ENCODE data around the gene CCDC30.

CCDC30 gene

DNA sequence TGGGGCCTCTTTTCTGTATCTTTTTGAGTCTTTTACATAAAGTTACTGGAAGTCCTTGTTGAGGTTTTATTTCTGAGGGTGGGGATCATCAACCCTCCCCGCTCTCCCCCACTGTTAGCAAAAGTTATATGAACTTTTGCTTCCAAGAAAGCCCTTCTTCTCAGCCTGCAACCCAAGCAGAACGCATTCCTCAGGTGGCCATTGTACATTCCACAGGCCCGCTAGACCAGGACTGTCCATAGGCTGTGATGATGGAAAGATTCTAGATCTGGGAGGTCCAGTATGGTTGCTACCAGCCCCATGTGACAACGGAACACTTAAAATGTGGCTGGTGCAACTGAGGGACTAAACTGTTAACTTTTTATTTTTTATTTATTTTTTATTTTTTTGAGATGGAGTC is 207.3 kb downstream of the CCDC30 start:
- Mint-ChIP-seq H3K27ac (peak overlapping the region; percentile 34), H3K4me1 (no peaks in the 10 kb centered on the region), H3K9me3 (no peaks in the 10 kb centered on the region), H3K27me3 (ENCODE audit: low read depth, poor library complexity) (no peaks in the 10 kb centered on the region), H3K4me3 (no peak overlapping the region), H3K36me3 (ENCODE audit: low read depth) (peaks cover 62% of the 10 kb centered on the region)
- TF ChIP-seq, protein P1, sequence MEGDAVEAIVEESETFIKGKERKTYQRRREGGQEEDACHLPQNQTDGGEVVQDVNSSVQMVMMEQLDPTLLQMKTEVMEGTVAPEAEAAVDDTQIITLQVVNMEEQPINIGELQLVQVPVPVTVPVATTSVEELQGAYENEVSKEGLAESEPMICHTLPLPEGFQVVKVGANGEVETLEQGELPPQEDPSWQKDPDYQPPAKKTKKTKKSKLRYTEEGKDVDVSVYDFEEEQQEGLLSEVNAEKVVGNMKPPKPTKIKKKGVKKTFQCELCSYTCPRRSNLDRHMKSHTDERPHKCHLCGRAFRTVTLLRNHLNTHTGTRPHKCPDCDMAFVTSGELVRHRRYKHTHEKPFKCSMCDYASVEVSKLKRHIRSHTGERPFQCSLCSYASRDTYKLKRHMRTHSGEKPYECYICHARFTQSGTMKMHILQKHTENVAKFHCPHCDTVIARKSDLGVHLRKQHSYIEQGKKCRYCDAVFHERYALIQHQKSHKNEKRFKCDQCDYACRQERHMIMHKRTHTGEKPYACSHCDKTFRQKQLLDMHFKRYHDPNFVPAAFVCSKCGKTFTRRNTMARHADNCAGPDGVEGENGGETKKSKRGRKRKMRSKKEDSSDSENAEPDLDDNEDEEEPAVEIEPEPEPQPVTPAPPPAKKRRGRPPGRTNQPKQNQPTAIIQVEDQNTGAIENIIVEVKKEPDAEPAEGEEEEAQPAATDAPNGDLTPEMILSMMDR (IDR thresholded peaks at IDR 0.05), result no peak
- no peak for DNase-seq

DNA sequence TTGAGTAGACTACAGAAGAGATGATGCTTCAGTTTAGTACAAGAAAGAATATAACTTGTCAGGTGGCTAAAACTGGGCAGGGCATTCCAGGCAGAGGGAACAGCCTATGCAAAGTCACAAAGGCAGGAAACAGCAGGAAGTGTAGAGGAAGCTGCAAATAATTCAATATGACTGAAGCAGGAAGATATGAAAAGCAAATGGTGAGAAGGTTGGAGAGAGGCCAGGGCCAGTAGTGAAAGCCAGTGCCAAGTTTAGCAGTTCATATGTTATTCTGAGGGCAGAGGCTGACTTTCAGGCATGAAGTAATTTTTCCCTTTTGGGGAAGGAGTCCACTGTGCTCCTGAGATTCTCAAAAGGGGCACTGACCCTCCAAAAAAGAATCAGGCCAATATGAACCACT is 211.1 kb downstream of the CCDC30 start:
- Mint-ChIP-seq H3K36me3 (ENCODE audit: low read depth) (peaks cover 39% of the 10 kb centered on the region), H3K4me1 (peaks cover 5% of the 10 kb centered on the region), H3K9me3 (no peaks in the 10 kb centered on the region), H3K27me3 (ENCODE audit: low read depth, poor library complexity) (no peaks in the 10 kb centered on the region), H3K27ac (peak overlapping the region; percentile 16), H3K4me3 (no peak overlapping the region)
- DNase-seq, result no peak
- TF ChIP-seq, protein P1 (IDR thresholded peaks at IDR 0.05), result no peak

DNA sequence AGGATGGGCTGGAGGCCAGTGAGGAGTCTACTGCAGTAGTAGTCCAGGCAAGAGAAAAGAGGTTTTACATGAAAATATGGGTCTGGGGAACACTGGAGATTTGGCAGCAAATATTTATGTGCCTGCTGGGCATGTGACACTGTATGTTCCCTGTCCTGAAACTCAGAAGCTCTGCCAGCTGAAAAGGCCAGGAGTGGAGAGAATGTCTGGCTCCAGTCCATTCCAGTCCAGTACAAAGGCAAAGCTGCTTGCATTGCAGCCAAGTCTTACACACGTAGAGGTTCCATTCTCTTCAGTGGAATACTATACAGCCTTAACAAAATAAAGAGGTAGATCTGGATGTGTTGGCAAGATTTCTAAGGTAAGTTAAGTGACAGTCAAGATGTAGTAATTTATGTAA is 211.6 kb downstream of the CCDC30 start:
- Mint-ChIP-seq H3K4me3 (no peak overlapping the region), H3K27me3 (ENCODE audit: low read depth, poor library complexity) (no peaks in the 10 kb centered on the region), H3K9me3 (no peaks in the 10 kb centered on the region), H3K36me3 (ENCODE audit: low read depth) (peaks cover 35% of the 10 kb centered on the region), H3K27ac (no peak overlapping the region), H3K4me1 (peaks cover 6% of the 10 kb centered on the region)
- TF ChIP-seq, protein P1 (IDR thresholded peaks at IDR 0.05), result no peak
- no peak for DNase-seq

DNA sequence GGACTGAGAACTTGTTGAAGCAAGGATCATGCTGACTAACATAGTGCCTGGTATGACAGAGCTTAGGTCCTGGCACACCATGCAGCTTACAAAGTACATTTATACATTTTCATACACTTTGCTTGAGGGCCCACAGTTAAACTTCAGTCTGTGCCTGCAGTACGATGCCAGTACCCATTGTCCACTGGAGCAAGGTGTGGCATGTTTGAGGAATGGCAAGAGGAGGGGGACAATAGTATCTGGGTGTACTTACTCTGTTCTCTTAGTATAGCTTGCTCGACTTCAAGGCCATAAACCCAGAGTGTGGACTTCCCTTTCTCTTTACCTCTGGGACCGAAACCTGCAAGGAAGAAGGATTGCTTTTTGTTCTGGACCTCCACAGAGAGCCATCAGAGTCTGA is 212.4 kb downstream of the CCDC30 start:
- H3K4me3 Mint-ChIP-seq, result no peak overlapping the region
- H3K9me3 Mint-ChIP-seq, result no peaks in the 10 kb centered on the region
- H3K27ac Mint-ChIP-seq, result no peak overlapping the region
- H3K36me3 Mint-ChIP-seq (ENCODE audit: low read depth), result peaks cover 27% of the 10 kb centered on the region
- H3K4me1 Mint-ChIP-seq, result peaks cover 14% of the 10 kb centered on the region
- TF ChIP-seq, protein P1 (IDR thresholded peaks at IDR 0.05), result no peak
- DNase-seq, result no peak
- no peaks in the 10 kb centered on the region for H3K27me3 Mint-ChIP-seq (ENCODE audit: low read depth, poor library complexity)

DNA sequence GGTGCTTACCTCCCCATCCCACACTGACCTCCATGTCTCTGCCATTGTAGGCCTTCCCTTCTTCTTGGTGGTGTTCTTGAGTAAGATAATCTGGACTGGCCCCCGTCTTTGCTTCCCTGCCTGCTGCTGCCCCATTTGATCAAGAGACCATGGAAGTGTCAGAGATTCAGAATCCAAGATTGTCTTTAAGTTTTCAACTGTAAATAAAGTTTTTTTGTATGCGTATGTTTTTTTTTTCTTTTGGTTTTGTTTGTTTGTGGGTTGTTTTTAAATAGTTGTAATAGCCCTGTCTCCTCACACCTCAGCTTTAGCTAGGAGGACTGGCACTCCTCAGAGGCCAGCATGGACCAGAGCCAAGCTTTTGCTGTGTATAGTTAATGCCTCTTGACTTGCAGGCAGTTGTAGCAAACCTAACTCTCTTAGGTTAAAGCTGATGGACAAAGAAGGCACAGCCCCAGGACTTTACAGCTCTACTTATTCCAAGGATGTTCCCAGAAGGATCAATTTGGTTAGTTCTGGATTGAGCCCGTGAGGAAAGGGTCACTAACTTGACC is 213.5 kb downstream of the CCDC30 start:
- Mint-ChIP-seq H3K4me3 (no peak overlapping the region), H3K36me3 (ENCODE audit: low read depth) (peaks cover 23% of the 10 kb centered on the region), H3K27me3 (ENCODE audit: low read depth, poor library complexity) (no peaks in the 10 kb centered on the region), H3K27ac (no peak overlapping the region), H3K4me1 (peaks cover 22% of the 10 kb centered on the region), H3K9me3 (no peaks in the 10 kb centered on the region)
- TF ChIP-seq, protein P1 (IDR thresholded peaks at IDR 0.05), result no peak
- DNase-seq, result no peak

DNA sequence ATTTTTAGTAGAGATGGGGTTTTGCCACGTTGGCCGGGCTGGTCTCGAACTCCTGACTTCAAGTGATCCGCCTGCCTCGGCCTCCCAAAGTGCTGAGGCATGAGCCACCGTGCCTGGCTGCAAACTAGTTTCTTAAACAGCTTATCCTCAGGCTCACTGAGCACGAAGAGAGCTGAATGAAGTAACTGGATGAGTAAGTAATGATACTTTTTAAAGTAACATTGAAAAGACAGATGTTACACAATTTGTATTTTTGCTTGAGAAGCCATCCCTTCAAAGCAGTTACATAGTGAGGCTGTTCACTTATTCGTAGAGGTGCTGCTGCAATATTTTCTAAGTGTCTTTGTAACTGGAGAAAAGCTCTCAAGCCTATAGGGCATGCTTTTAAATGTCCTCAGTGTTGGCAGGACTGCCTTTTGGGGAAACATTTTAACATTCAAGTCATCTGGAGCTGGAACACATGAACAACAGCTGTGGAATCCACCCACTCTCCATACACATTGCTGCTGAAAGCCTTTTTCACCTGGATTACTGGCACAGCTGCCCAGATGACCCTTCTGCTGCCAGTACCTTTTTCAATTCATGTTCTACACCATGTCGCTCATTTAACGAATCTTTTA is 216.4 kb downstream of the CCDC30 start:
- DNase-seq, result no peak
- no peaks in the 10 kb centered on the region for H3K27me3 Mint-ChIP-seq (ENCODE audit: low read depth, poor library complexity)
- no peak overlapping the region for H3K27ac Mint-ChIP-seq
- TF ChIP-seq, protein P1 (IDR thresholded peaks at IDR 0.05), result no peak
- H3K4me1 Mint-ChIP-seq, result peaks cover 34% of the 10 kb centered on the region
- no peaks in the 10 kb centered on the region for H3K9me3 Mint-ChIP-seq
- peak overlapping the region; percentile 87 for H3K4me3 Mint-ChIP-seq
- peaks cover 17% of the 10 kb centered on the region for H3K36me3 Mint-ChIP-seq (ENCODE audit: low read depth)

Measured in nephron progenitor cell (in vitro differentiated cells).